Neuronal stem cell (in vitro differentiated cells): ENCODE results near the gene PCDHB4.
"Not testable (repeated sequence)": the region's sequence is repeated elsewhere in the genome, so short reads cannot be mapped to it uniquely, and the experiment has no call there.

Experiments used
- DNase-seq: peaks from one replicate; pipeline ENCODE4 v3.0.0-alpha.2; 2013; ENCODE audit warnings: low spot score
- H2AFZ ChIP-seq: one replicate; pipeline ENCODE4 v1.6.1; 2013; ENCODE audit warnings: mild to moderate bottlenecking, low read length, inconsistent platforms
- H2AK5ac ChIP-seq: 2 replicates; pipeline ENCODE4 v1.6.1; 2013; ENCODE audit warnings: low read depth, mild to moderate bottlenecking, inconsistent platforms, low read length, moderate library complexity, mixed read lengths
- H2BK120ac ChIP-seq: 2 replicates; pipeline ENCODE4 v1.6.1; 2013; ENCODE audit warnings: low read depth, mild to moderate bottlenecking, inconsistent platforms, low read length, moderate library complexity, mixed read lengths
- H2BK12ac ChIP-seq: one replicate; pipeline ENCODE4 v1.6.1; 2013; ENCODE audit warnings: low read length, inconsistent platforms
- H2BK15ac ChIP-seq: 2 replicates; pipeline ENCODE4 v1.6.1; 2013; ENCODE audit warnings: mild to moderate bottlenecking, low read length, inconsistent platforms, mixed read lengths
- H2BK5ac ChIP-seq: one replicate; pipeline ENCODE4 v1.6.1; 2013; ENCODE audit warnings: inconsistent platforms, mild to moderate bottlenecking, low read length, moderate library complexity
- H3K14ac ChIP-seq: one replicate; pipeline ENCODE4 v1.6.1; 2013; ENCODE audit warnings: low read length, inconsistent platforms
- H3K18ac ChIP-seq: 2 replicates; pipeline ENCODE4 v1.6.1; 2013; ENCODE audit warnings: low read length, inconsistent platforms
- H3K23ac ChIP-seq: 2 replicates; pipeline ENCODE4 v1.6.1; 2013; ENCODE audit warnings: low read depth, mild to moderate bottlenecking, mixed read lengths, low read length, inconsistent platforms; ENCODE audit not compliant: poor library complexity
- H3K27ac ChIP-seq: replicated peaks from 3 replicates; pipeline ENCODE4 v1.5.1; 2013; ENCODE audit warnings: low read length, inconsistent platforms
- H3K27me3 ChIP-seq, 3 experiments: 2 replicates each; pipeline ENCODE4 v1.6.1; 2013; ENCODE audit warnings: low read length in 3 of 3, mild to moderate bottlenecking in 2 of 3, inconsistent platforms in 1 of 3, low read depth in 1 of 3, mixed read lengths in 1 of 3, moderate library complexity in 1 of 3; ENCODE audit not compliant: control insufficient read depth in 3 of 3, insufficient read depth in 3 of 3
- H3K36me3 ChIP-seq, 2 donors: replicated peaks in 1 of 2; 2 replicates each; pipeline ENCODE4 v1.6.1; 2013; ENCODE audit warnings: low read length in 2 of 2; ENCODE audit not compliant: control insufficient read depth in 2 of 2, insufficient read depth in 2 of 2
- H3K4ac ChIP-seq: 2 replicates; pipeline ENCODE4 v1.6.1; 2013; ENCODE audit warnings: inconsistent platforms, mild to moderate bottlenecking, low read length, moderate library complexity
- H3K4me1 ChIP-seq, 2 donors: 1 replicate in 1 of 2; 2 replicates in 1 of 2; pipeline ENCODE4 v1.6.1; 2013; ENCODE audit warnings: low read length in 2 of 2, low read depth in 1 of 2; ENCODE audit not compliant: control insufficient read depth in 2 of 2, insufficient read depth in 1 of 2
- H3K4me2 ChIP-seq: one replicate; pipeline ENCODE4 v1.6.1; 2013; ENCODE audit warnings: mild to moderate bottlenecking, low read length, inconsistent platforms; ENCODE audit not compliant: insufficient read depth, poor library complexity, severe bottlenecking
- H3K4me3 ChIP-seq, 2 donors: 2 replicates each; pipeline ENCODE4 v1.5.1; 2013; ENCODE audit warnings: low read length in 2 of 2, mild to moderate bottlenecking in 2 of 2, inconsistent platforms in 1 of 2, moderate library complexity in 1 of 2
- H3K79me1 ChIP-seq: one replicate; pipeline ENCODE4 v1.6.1; 2013; ENCODE audit warnings: low read depth, mild to moderate bottlenecking, inconsistent platforms, low read length, moderate library complexity
- H3K9ac ChIP-seq: one replicate; pipeline ENCODE4 v1.6.1; 2013; ENCODE audit warnings: mild to moderate bottlenecking, low read depth, low read length, inconsistent platforms; ENCODE audit not compliant: poor library complexity
- H3K9me3 ChIP-seq, 2 donors: replicated peaks in 1 of 2; 2 replicates each; pipeline versions ENCODE3 to v1.6.1; 2013; ENCODE audit warnings: low read length in 2 of 2, mild to moderate bottlenecking in 2 of 2, inconsistent platforms in 1 of 2, low read depth in 1 of 2, mixed read lengths in 1 of 2, moderate library complexity in 1 of 2; ENCODE audit not compliant: control insufficient read depth in 2 of 2, insufficient read depth in 1 of 2
- H4K8ac ChIP-seq: one replicate; pipeline ENCODE4 v1.6.1; 2013; ENCODE audit warnings: low read depth, mild to moderate bottlenecking, inconsistent platforms, low read length, moderate library complexity
- H4K91ac ChIP-seq: one replicate; pipeline ENCODE4 v1.6.1; 2013; ENCODE audit warnings: low read length, low read depth, mild to moderate bottlenecking, inconsistent platforms; ENCODE audit not compliant: poor library complexity
- WGBS, 2 donors: extraction: QIAGEN DNeasy Blood & Tissue Kit; methylation state at CpG; one replicate each; pipeline ENCODE4 v1.1.7; 2013; ENCODE audit warnings: missing lambda C conversion rate in 2 of 2, mixed read lengths in 1 of 2; ENCODE audit not compliant: insufficient read length in 2 of 2, insufficient replicate concordance in 1 of 2; ENCODE audit errors: extremely low coverage in 2 of 2; 5-methylcytosine and 5-hydroxymethylcytosine counted together

PCDHB4 gene

DNA sequence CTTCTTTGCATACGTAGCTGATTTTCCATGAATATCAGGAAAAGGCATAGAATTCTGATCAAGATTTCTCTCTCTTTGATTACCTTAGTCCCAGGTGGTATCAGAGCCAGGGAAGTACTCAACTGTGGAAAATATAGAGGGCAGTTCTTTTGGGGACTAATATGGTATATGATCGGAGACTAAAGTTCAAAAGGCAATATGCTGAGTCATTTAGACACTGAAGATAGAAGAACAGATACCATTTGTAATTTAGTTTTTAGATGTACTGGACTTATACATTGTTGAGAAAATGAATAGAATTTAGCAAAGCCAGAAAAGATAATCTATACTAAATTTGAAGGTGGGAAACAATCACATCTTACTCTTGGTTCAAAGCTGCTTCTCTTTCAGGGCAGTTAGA, 16.3 kb upstream of the PCDHB4 start:
- Histone ChIP-seq H3K9me3 (peaks cover 22 to 41% of the 10 kb centered on the region in 2 donors), H3K14ac (no peak overlapping the region), H3K27ac (no peak overlapping the region), H3K4ac (no peak overlapping the region), H4K8ac (no peak overlapping the region), H3K4me3 (no peak overlapping the region), H2AFZ (no peak overlapping the region), H4K91ac (no peak overlapping the region), H3K36me3 (peaks cover 11 to 20% of the 10 kb centered on the region in 2 donors), H2BK12ac (no peak overlapping the region), H3K27me3 (no peaks in the 10 kb centered on the region), H3K4me1 (no peaks in the 10 kb centered on the region), H2BK15ac (no peak overlapping the region), H3K79me1 (peaks cover 1% of the 10 kb centered on the region), H2AK5ac (no peak overlapping the region), H3K9ac (no peak overlapping the region), H2BK120ac (no peak overlapping the region), H3K23ac (no peak overlapping the region), H2BK5ac (no peak overlapping the region), H3K4me2 (no peak overlapping the region), H3K18ac (no peak overlapping the region)
- DNase-seq, result no peak
- WGBS, 2 donors, result no CpG with 5 or more reads among the region's 2 CpGs

DNA sequence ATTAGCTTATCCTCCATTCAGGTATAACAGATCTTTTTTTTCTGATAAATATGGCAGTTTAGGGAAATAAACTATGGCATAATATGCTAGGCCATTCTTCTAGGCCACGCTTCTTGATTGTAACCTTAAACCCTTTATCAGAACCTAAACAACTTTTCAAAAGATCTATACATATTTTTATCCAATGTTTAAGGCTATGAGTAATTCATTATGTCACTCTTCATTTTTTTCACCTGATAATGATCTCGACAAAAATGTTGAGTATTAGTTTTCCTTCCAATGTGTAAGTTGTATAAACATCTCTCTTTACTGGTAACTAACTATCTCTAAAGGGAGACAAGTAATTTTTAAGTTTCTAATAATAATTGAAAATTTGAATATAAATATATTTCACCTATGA, 2.4 kb upstream of the PCDHB4 start:
- Histone ChIP-seq H3K14ac (no peak overlapping the region), H2BK15ac (no peak overlapping the region), H3K9me3 (peaks cover 10 to 25% of the 10 kb centered on the region in 2 donors), H3K23ac (no peak overlapping the region), H3K4ac (no peak overlapping the region), H3K9ac (no peak overlapping the region), H3K79me1 (no peaks in the 10 kb centered on the region), H3K4me1 (no peaks in the 10 kb centered on the region), H3K36me3 (no peaks in the 10 kb centered on the region), H2AK5ac (no peak overlapping the region), H2BK120ac (no peak overlapping the region), H3K4me2 (no peak overlapping the region), H3K18ac (no peak overlapping the region), H3K27ac (no peak overlapping the region), H2AFZ (no peak overlapping the region), H3K4me3 (no peak overlapping the region), H4K8ac (no peak overlapping the region), H4K91ac (no peak overlapping the region), H3K27me3 (no peaks in the 10 kb centered on the region), H2BK12ac (no peak overlapping the region), H2BK5ac (no peak overlapping the region)
- no peak for DNase-seq
- no CpG with 5 or more reads among the region's 2 CpGs for WGBS, 2 donors

DNA sequence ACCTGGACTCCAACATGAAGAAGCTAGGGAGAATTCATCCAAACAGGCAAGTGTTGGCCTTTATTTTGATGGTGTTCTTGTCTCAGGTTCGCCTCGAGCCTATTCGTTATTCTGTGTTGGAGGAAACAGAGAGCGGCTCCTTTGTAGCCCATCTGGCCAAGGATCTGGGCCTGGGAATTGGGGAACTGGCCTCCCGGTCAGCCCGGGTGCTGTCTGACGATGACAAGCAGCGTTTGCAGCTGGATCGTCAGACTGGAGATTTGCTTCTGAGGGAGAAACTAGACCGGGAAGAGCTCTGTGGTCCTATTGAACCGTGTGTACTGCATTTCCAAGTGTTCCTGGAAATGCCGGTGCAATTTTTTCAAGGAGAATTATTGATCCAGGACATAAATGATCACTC, 367 bp downstream of the PCDHB4 start:
- DNase-seq, result no peak
- no peak overlapping the region for H2AFZ ChIP-seq
- H2BK120ac ChIP-seq, result no peak overlapping the region
- H3K4me2 ChIP-seq, result no peak overlapping the region
- no peak overlapping the region for H3K9ac ChIP-seq
- no peaks in the 10 kb centered on the region for H3K36me3 ChIP-seq
- H2BK15ac ChIP-seq, result no peak overlapping the region
- H3K4me1 ChIP-seq, result no peaks in the 10 kb centered on the region
- no peak overlapping the region for H2AK5ac ChIP-seq
- H2BK12ac ChIP-seq, result no peak overlapping the region
- no peak overlapping the region for H3K18ac ChIP-seq
- H3K14ac ChIP-seq, result no peak overlapping the region
- no peaks in the 10 kb centered on the region for H3K79me1 ChIP-seq
- H3K23ac ChIP-seq, result no peak overlapping the region
- no peak overlapping the region for H4K8ac ChIP-seq
- H4K91ac ChIP-seq, result no peak overlapping the region
- WGBS, 2 donors, result no CpG with 5 or more reads among the region's 12 CpGs
- no peak overlapping the region for H3K27ac ChIP-seq
- no peak overlapping the region for H3K4me3 ChIP-seq
- H3K4ac ChIP-seq, result no peak overlapping the region
- peaks cover 9 to 14% of the 10 kb centered on the region in 2 donors for H3K9me3 ChIP-seq
- no peak overlapping the region for H2BK5ac ChIP-seq
- H3K27me3 ChIP-seq, result no peaks in the 10 kb centered on the region

DNA sequence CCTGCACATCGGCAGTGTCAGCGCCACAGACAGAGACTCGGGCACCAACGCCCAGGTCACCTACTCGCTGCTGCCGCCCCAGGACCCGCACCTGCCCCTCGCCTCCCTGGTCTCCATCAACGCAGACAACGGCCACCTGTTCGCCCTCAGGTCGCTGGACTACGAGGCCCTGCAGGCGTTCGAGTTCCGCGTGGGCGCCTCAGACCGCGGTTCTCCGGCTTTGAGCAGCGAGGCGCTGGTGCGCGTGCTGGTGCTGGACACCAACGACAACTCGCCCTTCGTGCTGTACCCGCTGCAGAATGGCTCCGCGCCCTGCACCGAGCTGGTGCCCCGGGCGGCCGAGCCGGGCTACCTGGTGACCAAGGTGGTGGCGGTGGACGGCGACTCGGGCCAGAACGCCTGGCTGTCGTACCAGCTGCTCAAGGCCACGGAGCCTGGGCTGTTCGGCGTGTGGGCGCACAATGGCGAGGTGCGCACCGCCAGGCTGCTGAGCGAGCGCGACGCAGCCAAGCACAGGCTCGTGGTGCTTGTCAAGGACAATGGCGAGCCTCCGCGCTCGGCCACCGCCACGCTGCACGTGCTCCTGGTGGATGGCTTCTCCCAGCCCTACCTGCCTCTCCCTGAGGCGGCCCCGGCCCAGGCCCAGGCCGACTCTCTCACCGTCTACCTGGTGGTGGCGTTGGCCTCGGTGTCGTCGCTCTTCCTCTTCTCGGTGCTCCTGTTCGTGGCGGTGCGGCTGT, 1.9 kb downstream of the PCDHB4 start:
- not testable (repeated sequence) for H3K9ac ChIP-seq, H3K18ac ChIP-seq, DNase-seq, H3K27me3 ChIP-seq, H4K91ac ChIP-seq, H3K36me3 ChIP-seq, H2AFZ ChIP-seq, H3K4me2 ChIP-seq, H2BK5ac ChIP-seq, H2BK15ac ChIP-seq, H3K23ac ChIP-seq, H3K4me3 ChIP-seq, H3K14ac ChIP-seq, H2BK12ac ChIP-seq, H3K79me1 ChIP-seq, H3K27ac ChIP-seq, H3K4me1 ChIP-seq, H3K4ac ChIP-seq, H2AK5ac ChIP-seq, H4K8ac ChIP-seq, H2BK120ac ChIP-seq
- WGBS, 2 donors, result no CpG with 5 or more reads among the region's 73 CpGs
- peaks cover 9 to 14% of the 10 kb centered on the region in 2 donors for H3K9me3 ChIP-seq
